Suprapubic skin (tissue), 4 donors: ENCODE measurements around the gene SCRN3.

Experiments
- CTCF ChIP-seq, 2 donors: fragments of 200-600 bp in 1 of 2; fragments of 450-650 bp in 1 of 2; sonication (generic) in 1 of 2; IDR thresholded peaks; one replicate each; pipeline ENCODE4 v1.5.1; 2016 to 2019; ENCODE audit warnings: antibody characterized with exemption in 2 of 2, mild to moderate bottlenecking in 1 of 2, moderate library complexity in 1 of 2
- EP300 ChIP-seq: sonication (generic); formaldehyde crosslinking; IDR thresholded peaks from one replicate; pipeline ENCODE4 v1.6.1; 2017; ENCODE audit warnings: antibody characterized with exemption
- POLR2AphosphoS5 ChIP-seq, 3 donors: sonication (generic); formaldehyde crosslinking; IDR thresholded peaks; one replicate each; pipeline ENCODE4 v1.6.1; 2017; ENCODE audit warnings: antibody characterized with exemption in 3 of 3

GRCh38 chr2:174461221-174461620 is 65.7 kb downstream of the SCRN3 start:
- no peak for TF ChIP-seq CTCF (IDR thresholded peaks at IDR 0.05)
- TF ChIP-seq POLR2AphosphoS5 (IDR thresholded peaks at IDR 0.05): no peak
- no peak for TF ChIP-seq EP300
